ENCODE results near the gene C2orf92.
"Not testable (repeated sequence)": the region's sequence is repeated elsewhere in the genome, so short reads cannot be mapped to it uniquely, and the experiment has no call there.

The C2orf92 gene

DNA sequence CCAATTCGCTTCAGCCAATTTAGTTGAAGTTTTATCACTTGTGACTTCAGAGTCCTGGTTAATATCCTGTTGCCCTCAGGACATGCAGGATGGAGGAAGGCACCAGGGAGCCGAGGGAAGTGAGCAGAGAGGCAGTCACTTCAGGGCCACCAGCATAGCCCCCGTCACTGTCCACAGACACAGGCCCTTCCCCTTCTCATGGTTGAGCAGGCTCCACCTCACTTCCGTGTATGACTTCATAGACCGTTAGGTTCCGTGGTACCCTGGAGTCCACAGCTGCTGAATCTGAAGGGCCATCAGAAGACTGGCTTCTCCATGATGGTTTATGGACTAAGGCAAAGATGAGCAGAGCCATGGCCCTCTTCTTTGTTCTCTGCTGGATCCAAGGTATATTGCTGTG, at the start of gene C2orf92:
TSS of gene C2orf92 (plus strand) at position 266 of the 400 bp plus-strand sequence. CDS start at position 342, 76 bp downstream.
- no peak for DNase-seq

DNA sequence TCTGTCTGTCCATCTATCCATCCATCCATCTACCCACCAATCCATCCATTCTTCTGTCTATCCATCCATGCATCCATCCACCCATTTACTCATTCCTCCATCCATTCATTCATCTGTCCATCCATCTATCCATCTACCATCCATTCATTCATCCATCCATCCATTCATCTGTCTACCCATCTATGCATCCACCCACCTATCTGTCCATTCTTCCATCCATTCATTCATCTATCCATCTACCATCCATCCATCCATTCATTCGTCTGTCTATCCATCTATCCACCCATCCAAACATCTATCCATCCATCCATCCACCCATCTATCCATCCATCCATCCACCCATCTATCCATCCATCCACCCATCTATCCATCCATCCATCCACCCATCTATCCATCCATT, 49.0 kb upstream of the C2orf92 start:
- not testable (repeated sequence) for DNase-seq

DNA sequence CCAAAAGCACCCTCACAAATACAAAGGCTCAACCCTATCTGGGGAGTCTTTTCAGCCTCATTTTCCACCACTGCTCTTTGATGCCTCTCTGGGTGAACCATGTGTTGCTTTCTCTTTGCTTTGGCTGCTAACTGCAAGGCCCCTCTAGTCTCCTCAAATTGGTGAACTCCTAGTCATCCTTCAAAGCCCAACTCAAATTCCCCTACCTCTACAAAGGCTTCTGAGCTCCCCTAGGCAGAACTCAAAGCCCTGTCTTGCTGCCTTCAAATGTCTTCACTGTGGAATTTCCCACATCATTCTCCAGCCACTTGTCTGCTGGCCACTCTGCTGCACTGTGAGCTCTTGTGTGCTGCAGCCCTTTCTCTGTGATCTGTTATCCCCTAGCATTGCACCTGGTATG, 46.5 kb upstream of the C2orf92 start:
- not testable (repeated sequence) for DNase-seq

DNA sequence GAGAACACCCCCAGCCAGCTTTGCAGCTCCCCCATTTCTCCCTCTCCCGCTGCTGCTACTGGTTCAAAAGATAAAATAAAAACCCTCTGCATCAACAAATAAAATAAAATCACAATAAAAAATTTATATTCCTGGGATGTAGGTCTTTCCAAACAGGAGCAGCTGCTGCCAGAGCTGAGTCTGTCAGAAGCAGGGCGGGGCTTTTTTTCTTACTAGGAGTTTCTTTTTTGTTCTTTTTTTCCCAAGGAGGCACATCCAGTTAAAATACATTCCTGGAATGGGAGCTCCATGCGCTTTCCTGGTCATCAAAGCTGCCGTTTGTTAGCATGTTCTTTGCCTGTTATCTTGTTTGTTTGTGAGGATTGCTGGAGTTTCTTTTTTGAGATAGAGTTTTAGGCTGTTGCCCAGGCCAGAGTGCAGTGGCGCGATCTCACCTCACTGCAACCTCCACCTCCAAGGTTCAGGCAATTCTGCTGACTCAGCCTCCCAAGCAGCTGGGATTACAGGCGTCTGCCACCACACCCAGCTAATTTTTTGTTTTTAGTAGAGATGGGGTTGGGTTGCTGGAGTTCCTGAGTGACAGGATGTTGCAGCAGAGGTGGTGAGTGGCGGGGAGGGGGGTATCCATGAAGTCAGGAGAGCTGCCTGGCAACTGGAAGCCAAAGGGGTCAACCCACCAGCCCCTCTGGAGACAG, 44.0 kb upstream of the C2orf92 start:
- not testable (repeated sequence) for DNase-seq

DNA sequence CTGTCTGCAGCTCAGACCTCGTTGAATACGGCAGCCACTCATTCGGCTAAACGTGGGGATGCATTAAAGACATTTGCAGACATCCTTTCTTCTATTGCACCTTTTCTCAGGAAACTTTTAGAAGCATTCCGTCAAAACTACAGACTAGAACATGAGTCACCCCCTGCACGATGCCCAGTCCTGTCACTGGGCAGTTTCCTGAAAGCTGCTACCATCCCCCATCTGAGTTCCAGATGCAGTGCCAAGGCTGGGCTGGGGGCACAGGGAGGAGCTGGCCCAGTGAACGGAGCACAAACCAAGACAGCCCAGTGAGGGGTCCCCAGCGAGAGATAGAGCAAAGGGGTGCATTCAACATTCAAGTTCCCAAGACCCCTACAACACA, 43.5 kb upstream of the C2orf92 start:
- not testable (repeated sequence) for DNase-seq

DNA sequence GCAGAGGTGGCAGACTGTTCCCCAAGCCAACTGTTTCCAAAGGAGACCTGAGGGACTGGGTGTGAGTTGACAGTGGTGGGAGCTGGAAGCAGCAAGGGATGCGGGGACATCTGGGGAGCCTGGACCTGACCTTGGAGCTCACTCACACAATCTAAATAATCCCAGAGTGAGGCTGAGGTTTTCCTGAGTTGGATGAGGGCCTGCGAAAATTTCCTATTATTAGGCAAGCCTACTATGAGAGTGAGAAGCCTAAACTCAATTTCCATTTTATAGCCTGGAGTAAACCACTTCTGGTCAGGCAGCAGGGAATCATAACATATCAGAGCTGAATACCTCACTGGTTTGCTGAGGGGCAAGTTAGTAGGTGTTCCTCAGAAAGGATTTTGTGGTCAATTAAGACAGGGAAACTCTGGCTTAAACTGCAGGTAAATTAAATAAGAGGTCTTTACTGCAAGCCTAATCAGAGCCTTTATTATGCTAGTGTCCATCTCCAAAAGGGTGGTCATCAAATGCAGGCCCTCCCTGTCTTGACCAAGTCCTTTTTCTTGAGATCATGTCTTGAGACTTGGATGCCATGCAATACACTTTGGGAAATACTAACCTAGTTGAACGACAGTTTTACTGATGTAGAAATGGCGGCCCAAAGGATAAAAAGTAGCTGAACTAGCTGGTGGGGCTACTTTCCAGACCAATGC, 25.3 kb upstream of the C2orf92 start:
- no peak for DNase-seq

DNA sequence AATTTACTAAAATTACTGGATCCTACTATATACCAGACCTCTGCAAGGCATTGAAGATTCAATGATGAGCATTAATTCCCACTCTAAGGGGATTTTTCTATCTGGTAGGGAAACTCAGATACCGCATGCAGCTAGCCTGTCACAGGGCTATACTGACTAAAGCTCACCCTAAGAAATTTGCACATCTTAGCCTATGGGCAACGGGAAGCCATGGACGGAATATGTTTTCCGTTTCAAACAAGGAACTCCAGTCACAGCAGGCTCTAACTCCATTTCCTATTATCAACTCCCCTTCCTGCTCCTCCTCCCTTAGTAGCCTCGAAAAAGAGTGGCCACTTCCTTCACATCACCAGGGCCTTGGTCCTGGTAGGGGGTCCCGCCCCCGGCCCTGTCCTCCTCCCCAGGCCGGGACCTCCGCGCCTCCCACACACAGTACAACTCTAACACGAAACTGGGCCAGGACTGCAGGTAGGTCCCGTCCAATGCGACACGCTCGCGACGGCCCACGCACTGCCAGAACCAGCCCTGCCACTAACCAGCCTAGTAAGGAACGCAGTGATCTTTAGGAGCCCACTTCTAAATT, 24.3 kb upstream of the C2orf92 start:
- DNase-seq: no peak

DNA sequence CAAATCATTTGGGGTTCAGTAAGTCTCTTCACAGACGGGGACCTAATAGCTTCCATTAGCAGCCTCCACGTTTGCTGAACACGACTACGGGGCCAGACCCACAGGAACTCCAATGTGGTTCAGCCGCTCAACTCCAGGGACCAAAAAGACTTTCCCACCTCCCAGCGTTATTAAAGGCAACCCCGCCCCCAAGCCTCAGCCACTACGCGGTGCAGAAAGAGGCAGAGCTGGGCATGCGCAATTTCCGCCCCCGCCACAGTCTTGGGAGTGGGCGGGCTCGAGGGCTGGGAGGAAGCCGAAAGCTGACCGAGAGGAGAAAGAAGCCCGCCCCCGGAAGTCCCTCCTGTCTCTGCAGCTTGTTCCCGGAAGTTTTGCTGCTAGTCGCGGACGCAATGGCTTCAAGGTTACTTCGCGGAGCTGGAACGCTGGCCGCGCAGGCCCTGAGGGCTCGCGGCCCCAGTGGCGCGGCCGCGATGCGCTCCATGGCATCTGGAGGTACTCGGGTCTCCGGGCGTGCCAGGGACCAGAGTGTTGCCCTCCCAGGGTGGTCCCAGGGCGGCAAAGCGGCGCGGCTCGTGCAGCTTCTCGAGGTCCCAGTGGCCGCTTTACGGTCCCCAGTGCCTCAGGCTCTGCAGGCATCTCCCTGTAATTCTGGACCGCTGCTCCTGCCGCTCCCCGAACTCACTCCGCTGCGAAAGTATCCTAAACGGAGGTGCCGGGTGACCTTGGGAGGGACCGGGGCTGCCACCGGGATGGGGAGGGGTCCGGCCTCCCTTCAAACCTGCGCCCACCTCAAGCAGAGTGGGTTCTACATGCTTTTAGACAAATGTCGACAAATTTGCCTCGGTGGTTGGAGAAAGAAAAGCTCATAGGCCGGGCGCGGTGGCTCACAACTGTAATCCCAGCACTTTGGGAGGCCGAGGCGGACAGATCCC, 23.6 kb upstream of the C2orf92 start, which contains the start of gene COX5B:
TSS of gene COX5B (plus strand) at position 368 of the 935 bp plus-strand sequence. CDS start at position 393, 25 bp downstream.
- peak; percentile 100 for DNase-seq

DNA sequence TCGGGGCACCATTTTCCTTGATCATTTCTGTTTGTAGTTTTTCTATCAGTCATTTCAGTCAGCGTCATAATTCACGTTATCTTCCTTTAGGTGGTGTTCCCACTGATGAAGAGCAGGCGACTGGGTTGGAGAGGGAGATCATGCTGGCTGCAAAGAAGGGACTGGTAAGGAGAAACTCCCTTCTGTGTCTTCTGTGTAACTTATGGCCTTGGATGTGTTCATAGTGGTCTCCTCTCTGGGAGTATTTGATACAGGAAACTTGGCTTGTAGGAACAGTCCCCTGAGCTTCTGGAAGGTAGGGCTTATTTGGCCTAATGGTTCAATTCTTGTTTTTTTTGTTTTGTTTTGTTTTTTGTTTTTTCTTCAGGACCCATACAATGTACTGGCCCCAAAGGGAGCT, 22.5 kb upstream of the C2orf92 start:
- no peak for DNase-seq

DNA sequence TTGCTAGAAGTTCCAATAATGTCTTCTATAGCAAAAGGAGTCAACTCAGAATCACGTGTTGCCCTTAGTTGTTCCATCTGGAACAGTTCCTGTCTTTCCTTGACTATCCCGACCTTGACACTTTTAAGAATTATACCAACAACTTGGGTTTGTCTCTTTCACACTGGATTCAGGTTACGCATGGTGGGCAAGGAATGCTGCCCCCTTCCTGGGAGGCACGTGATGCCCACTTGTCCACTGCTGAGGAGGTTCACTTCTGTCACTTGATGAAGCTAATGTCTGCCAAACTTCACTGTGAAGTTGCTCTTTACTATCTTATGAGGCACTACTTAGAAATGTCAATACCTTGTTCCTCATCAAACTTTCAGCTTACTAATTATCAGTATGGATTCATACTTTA, 18.4 kb upstream of the C2orf92 start:
- DNase-seq: no peak

DNA sequence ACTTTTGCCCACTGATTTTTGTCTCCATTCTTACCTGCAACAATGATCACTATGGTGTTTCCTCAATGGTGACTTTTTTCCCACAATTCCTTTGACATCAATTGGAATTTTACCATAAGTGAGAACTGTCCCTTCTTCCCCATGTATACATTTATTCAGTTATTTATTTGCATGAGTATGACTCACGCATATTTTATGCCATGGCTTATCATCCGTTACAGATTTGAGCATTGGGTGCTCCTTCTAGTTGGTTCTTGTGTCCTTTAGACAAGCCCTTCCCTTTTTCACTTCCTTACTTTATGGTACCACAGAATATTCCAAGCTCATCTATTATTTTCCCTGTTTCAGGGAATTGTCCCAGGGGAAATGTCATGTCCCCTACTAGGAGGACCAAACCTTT, 16.0 kb upstream of the C2orf92 start:
- DNase-seq: no peak

DNA sequence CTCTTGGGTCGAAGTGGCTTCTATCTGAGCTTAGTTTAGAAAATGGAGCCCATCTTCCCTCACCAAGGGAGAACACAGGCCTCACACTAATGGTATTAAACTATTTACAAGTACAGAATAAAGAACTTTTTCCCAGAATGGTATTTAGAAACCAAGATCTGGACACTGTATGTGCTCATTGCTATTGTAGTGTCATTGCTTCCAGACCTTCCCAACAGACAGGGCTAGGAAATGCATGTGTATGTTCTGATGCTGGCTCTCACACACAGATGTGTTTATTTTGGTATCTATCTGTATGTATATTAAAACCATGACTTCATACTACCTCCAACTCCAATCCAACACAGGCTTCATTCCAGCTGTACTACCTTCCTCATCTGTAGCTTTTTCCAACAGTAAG, 15.6 kb upstream of the C2orf92 start:
- DNase-seq: no peak

DNA sequence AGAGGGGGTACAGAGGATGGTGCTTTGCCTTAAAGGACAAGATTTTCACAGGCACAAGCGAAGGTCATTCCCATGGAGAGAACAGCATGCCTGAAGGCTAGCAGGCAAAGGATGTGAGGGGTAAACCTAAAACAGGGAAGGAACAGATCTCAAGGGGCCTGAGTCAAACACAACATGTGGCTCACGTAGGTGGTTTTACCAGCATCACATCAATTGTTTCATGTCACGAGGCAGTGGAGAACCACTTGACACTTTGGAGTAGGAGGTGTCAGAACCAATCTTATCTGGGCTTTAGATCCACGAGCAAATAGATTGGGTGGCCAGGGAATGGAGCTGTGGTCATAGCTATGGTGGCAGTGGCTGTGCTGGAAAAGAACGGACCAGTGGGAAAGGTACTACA, 15.2 kb upstream of the C2orf92 start:
- no peak for DNase-seq

DNA sequence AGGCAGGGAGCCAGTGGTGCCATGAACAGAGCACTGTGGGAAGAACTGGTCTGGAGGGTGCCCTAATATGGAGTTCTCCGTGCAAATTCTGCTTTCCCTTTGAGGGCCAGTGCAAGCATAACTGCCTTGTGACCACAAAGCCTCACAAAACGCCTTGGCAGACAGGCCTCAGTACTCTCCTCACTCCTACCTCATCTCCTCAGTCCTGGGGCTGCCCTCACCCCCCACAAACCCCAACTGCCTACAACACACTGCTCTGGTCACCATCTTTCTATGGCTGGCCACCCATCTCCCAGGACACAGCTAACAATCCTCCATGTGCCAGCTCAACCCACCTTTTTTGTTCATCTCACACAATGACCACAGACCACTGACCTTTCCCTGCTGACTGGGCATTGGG, 14.7 kb upstream of the C2orf92 start:
- no peak for DNase-seq

DNA sequence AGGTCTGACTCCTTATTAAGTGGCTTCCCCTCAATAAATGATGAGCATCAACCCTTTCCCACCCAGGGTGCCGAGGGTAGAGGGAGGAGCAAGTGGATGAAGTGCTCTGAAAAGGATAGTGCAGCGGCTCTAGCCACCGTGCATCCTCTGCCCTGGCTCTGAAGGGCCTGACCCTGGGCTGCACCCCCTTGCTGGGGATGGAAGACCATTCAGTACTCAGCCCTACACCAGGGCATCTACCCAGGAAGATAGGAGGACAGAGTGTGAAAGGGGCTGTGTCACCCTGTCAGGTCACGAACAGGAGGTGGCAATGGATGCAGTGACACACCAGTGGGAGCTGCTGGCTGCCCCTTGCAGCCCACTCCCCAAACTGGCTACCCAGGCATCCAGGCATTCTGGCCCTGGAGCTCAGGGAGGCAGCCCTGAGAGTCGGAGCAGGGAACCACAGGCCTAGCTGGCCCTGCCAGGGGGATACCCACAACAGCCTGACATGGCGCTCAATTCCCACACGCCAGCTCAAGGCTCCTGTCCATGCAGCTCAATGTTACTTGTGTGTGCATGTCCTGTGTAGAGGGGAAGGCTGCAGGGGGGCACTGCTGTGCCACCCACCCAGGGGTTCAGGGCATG, 13.3 kb upstream of the C2orf92 start:
- DNase-seq: no peak

DNA sequence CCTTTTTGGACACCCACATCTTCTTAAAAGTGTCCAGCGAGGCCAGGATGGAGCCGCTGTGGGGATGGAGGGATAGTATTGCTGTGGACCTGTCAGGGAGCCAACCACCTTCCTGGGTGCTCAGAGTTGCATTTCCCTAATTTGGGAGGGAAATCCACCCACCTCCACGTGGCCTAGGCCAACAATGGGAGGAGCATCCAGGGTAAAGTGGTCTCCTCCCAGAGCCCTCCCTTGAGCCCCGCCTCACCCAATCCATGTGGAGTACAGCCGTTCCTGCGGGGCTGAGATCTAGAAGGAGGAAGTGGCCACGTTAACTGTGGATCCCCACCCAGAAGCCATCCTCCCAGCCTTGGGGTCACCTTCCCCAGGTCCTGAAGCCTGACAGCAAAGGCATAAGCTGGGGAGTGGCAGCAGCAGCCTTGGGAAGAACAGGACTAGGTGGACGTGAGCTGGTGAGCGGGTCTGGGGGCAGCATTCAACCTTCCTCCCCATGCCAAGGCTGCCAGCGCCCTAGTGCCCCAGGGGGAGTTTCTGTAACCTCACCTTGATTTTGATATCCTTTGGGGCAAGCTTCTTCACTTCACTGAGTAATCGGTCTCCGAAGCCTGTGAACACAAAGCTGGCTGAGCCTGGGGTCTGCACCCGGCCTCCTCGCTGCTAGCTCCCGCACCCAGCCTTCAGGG, 12.5 kb upstream of the C2orf92 start:
- no peak for DNase-seq

DNA sequence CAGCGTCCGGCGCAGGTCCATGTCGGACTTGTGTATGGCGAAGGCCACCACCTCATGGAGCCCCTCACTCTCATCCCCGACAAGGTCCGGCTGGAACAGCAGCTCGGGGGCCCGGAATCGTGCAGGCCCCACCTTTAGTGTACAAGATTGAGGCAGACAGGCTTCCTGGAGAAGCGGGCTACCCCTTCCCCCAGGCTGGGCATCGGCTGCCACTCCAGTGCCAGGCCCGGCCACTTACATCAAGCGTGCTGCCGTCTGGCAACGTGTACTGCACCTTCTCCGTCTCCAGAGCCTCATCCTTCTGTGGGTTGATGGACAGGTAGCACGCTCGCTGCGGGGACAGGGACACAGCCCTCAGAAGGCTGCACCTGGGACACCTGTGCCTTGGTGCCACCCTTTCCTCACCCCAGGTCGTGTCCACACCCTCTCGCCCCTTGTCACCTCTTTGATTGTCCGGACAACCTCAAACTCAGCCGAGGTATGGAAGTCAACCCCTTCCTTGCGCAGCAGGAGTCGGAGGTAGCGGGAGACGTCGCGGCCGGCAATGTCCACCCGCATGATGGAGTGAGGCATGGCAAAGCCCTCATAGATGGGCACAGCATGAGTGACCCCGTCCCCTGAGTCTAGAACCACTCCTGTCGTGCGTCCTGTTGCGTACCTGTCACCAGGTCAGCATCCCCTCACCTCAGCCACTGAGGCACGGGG, 11.4 kb upstream of the C2orf92 start:
- DNase-seq: no peak

DNA sequence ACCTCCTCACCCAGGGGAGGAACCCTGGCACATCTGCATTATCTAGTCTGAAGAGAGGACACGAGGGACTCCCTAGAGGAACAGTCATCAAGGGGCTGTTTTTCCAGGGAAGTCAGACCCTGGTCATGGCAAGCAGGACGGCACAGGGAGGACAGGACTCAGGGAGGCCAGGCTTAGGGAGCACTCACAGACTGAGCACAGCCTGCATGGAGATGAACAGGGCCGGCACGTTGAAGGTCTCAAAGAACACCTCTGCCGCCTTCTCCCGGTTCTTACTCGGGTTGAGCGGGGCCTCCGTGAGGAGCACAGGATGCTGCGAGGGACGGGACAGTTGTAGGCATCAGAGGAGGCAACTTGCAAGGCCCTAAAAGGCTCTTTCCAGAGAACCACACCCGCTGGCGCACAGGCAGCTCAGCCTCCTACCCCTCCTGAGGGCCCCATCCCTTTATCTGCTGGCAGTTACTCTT, 10.8 kb upstream of the C2orf92 start:
- DNase-seq: no peak

DNA sequence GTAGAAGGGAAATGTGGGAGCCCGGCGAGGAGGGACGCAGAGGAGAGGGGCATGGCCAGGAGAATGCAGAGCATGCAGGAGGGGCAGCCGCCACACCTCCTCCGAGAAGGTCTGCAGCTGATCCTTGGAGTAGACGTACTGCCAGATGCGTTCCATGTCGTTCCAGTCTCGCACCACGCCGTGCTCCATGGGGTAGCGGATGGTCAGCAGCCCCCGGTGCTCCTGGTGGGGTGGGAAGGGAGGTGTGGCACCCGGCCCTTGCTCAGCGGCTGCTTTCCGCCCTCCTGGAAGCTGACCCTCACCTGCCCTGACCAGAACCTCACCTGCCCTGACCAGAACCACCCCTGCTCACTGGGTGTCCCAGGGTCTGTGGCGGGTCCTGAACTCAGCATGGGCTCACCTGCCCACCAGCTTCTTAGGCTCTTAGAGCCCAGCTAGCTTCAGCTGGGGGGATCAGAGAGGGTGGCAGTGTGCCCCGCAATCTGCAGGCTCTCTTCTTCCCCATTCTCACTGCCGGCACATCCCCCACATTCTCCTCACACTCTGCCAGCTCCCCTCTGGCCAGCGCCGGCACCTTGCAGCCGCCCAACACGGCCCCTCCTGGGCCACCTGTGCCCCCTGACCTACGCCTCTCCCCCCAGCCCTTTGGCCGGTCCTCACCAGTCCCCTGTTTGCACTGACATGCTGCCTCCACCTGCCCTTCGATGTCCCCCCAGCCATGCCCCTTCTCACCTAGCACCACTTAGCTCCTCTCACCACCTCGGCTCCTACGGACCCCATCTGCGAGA, 10.1 kb upstream of the C2orf92 start:
- DNase-seq: no peak

DNA sequence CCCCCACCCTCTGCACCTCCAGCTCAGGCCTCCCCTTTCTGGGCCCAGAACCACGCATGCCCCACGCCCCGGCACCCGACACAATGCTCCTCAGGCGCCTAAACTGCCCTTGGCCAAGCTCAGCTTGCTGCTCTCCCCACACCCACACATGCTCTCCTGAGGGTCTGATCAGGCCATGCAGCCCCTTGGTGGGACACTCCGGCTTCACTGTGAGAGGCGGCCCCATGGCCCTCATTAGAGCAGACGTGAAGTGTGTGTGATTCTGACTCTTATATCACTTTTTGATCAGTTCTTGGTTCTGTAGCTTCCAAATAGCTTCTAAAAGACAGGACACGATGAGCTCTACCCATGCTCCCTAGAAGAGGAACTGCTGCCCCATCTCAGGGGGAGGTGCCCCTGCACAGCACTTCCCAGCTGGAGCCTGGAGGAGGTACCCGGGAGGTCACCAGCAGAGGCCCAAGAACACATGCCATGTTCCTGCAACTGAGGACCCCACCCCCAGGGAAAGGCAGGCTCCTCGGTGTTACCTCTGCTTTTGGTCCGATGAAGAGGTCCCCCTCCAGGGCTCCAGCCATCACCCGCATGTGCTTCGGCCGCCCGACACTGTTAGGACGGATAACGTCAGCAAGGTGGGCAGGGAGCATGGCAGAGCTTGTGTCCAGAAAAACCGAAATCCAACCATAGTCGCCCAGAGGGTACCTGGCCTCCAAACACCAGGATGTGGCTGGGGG, 9.3 kb upstream of the C2orf92 start:
- DNase-seq: no peak

Data from activated effector memory CD4-positive, alpha-beta T cell treated with anti-CD3 and anti-CD28 coated beads, Interleukin-2, amount 50 U/mL, for 16 hours (primary cell).